ENCODE results near the gene OTOG. TPM values are rescaled to one million over a fixed set of nuclear protein-coding genes. Genes with fewer than 3 reads are reported as not detected.

Gene OTOG
- total RNA-seq = not detected in 2 replicates

GRCh38 chr11:17547051-17547577 is at the start of gene OTOG:
Gene OTOG (plus strand): TSS chr11:17547259. CDS start chr11:17547373, 114 bp downstream.

GRCh38 chr11:17544181-17544622 is 2.9 kb upstream of the OTOG start, which contains the start of gene USH1C:
Gene USH1C (minus strand): TSS chr11:17544416. CDS start chr11:17544307, 109 bp downstream.

Other genes starting within 250 kb of the OTOG start
- 3.3 and 5.5 TPM in 2 replicates for gene NCR3LG1, start 195.5 kb upstream of the OTOG start, total RNA-seq
- gene KCNJ11, start 158.6 kb upstream of the OTOG start, total RNA-seq = 0.38 and 0.49 TPM in 2 replicates
- gene ABCC8, start 70.4 kb upstream of the OTOG start, total RNA-seq = not detected in 2 replicates
- gene USH1C, start 2.8 kb upstream of the OTOG start, total RNA-seq = 1.1 TPM in 1 of 2 replicates, not detected in the other
- gene MYOD1, start 172.3 kb downstream of the OTOG start, total RNA-seq = not detected in 2 replicates
- gene KCNC1, start 187.5 kb downstream of the OTOG start, total RNA-seq = not detected in 2 replicates